ENCODE data around the gene CDH23. TPM values are rescaled to one million over a fixed set of nuclear protein-coding genes. Genes with fewer than 3 reads are reported as not detected.

CDH23 gene
- total RNA-seq, 4 donors from 2014 or later = 13.8 to 20.1 (median 17.3) TPM

DNA sequence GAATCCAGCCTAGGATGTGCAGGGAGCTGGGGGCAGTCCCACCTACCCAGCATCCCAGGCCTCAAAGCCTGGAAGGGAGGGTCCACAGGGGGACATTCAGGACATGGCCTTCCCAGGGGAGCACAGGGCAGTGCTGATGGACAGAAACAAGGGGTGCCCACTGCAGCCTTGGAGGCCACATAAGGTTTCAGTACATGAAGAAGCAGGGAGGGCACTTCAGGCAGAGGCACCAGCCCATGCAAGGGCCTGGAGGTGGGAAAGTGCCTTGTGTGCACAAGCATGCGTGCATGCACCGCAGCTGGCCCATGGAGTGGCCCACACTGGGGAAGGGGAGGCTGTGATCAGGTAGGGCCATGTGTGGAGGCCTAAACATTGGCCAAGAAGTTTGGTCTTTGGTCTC lies 313.8 kb downstream of the CDH23 start:
- DNase-seq (ENCODE audit: low spot score in 2 of 2) = no peak
- Histone ChIP-seq H3K27ac (peak overlapping the region in 3 of 4 donors; percentile 86 to 96 (median 94)), H3K4me1 (peaks cover 16 to 67% (median 35%) of the 10 kb centered on the region in 4 donors), H3K4me3 (no peak overlapping the region), H3K36me3 (no peaks in the 10 kb centered on the region), H3K27me3 (no peaks in the 10 kb centered on the region), H3K9me3 (no peaks in the 10 kb centered on the region)
- WGBS, 2 donors = 100% methylated on average over 1 to 2 of the region's 2 CpGs
- TF ChIP-seq EP300 (IDR thresholded peaks at IDR 0.05) (no peak), POLR2A (IDR thresholded peaks at IDR 0.05) (no peak)
- TF ChIP-seq, protein P1, sequence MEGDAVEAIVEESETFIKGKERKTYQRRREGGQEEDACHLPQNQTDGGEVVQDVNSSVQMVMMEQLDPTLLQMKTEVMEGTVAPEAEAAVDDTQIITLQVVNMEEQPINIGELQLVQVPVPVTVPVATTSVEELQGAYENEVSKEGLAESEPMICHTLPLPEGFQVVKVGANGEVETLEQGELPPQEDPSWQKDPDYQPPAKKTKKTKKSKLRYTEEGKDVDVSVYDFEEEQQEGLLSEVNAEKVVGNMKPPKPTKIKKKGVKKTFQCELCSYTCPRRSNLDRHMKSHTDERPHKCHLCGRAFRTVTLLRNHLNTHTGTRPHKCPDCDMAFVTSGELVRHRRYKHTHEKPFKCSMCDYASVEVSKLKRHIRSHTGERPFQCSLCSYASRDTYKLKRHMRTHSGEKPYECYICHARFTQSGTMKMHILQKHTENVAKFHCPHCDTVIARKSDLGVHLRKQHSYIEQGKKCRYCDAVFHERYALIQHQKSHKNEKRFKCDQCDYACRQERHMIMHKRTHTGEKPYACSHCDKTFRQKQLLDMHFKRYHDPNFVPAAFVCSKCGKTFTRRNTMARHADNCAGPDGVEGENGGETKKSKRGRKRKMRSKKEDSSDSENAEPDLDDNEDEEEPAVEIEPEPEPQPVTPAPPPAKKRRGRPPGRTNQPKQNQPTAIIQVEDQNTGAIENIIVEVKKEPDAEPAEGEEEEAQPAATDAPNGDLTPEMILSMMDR (IDR thresholded peaks at IDR 0.05) = no peak

DNA sequence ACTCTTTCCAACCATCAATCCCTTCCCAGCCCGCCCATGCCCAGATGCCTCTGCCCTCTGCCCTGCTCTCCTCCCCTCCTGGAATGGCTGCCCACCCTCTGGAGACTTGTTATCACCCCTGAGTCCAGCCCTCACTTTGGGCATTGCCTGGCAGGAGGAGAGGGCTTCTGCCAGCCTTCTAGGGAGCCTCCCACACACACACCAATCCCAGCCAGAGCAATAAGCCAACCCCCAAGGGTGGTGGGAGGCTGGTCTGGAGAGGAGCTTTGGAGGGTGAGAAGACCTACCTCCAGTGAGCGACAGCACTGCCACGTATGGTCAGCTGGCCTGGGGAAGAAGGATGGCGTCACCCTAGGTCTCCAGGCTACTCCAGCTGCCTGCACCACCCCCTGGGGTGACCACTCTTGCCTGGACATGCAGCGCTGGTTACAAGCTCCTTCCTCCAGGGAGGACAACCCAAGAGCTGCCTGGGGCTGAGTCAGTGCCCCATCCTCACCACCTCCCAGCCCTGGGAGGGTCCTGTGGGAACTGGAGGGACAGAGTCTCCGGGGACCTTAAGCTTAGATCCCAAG lies 314.4 kb downstream of the CDH23 start:
- Histone ChIP-seq H3K27me3 (no peaks in the 10 kb centered on the region), H3K9me3 (no peaks in the 10 kb centered on the region), H3K4me3 (no peak overlapping the region), H3K4me1 (peaks cover 16 to 72% (median 41%) of the 10 kb centered on the region in 4 donors), H3K27ac (peak overlapping the region; percentile 86 to 96 (median 92)), H3K36me3 (no peaks in the 10 kb centered on the region)
- DNase-seq (ENCODE audit: low spot score in 2 of 2) = no peak
- TF ChIP-seq EP300 (IDR thresholded peaks at IDR 0.05) (no peak), POLR2A (IDR thresholded peaks at IDR 0.05) (no peak)
- TF ChIP-seq, protein P1 (IDR thresholded peaks at IDR 0.05) = no peak
- 83 to 91% methylated on average over 2 to 5 of the region's 6 CpGs for WGBS, 2 donors

DNA sequence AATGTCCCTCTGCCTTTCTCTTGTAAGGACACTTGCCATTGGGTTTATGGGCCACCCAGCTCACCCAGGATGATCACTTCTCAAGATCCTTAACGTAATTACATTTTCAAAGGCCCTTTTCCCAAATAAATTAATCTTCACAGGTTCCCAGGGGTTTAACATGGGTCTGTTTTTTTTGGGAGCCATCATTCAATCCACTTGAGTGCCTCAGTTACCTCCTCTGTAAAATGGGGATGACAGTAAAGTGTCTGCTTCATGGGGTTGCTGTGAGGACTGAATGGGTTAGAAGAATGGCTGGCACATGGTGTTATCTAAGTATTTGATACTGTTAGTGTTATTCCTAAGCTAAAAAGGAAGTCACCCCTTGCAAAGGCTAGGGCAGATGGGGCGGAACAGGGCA lies 315.4 kb downstream of the CDH23 start:
- no peak for DNase-seq (ENCODE audit: low spot score in 2 of 2)
- peaks cover 16 to 83% (median 52%) of the 10 kb centered on the region in 4 donors for H3K4me1 ChIP-seq
- H3K36me3 ChIP-seq = no peaks in the 10 kb centered on the region
- H3K4me3 ChIP-seq = no peak overlapping the region
- H3K9me3 ChIP-seq = no peaks in the 10 kb centered on the region
- TF ChIP-seq EP300 (IDR thresholded peaks at IDR 0.05) (no peak), POLR2A (IDR thresholded peaks at IDR 0.05) (no peak)
- 81 to 96% methylated on average over 2 of the region's 2 CpGs for WGBS, 2 donors
- peak overlapping the region; percentile 86 to 96 (median 92) for H3K27ac ChIP-seq
- H3K27me3 ChIP-seq = no peaks in the 10 kb centered on the region

GRCh38 chr10:71712572-71713134 lies 315.9 kb downstream of the CDH23 start:
- no peaks in the 10 kb centered on the region for H3K36me3 ChIP-seq
- H3K27ac ChIP-seq = peak overlapping the region; percentile 86 to 96 (median 92)
- H3K4me1 ChIP-seq = peaks cover 16 to 85% (median 56%) of the 10 kb centered on the region in 4 donors
- no peak for TF ChIP-seq EP300 (IDR thresholded peaks at IDR 0.05)
- TF ChIP-seq, protein P1 (IDR thresholded peaks at IDR 0.05) = no peak
- TF ChIP-seq POLR2A (IDR thresholded peaks at IDR 0.05) = no peak
- H3K9me3 ChIP-seq = no peaks in the 10 kb centered on the region
- H3K27me3 ChIP-seq = no peaks in the 10 kb centered on the region
- DNase-seq (ENCODE audit: low spot score in 2 of 2) = no peak
- H3K4me3 ChIP-seq = no peak overlapping the region
- WGBS, 2 donors = 60 to 64% methylated on average over 10 to 17 of the region's 17 CpGs

GRCh38 chr10:71713135-71714030 lies 316.7 kb downstream of the CDH23 start:
- DNase-seq (ENCODE audit: low spot score in 2 of 2) = peak; percentile 78 to 86
- Histone ChIP-seq H3K9me3 (no peaks in the 10 kb centered on the region), H3K4me3 (peak overlapping the region in 1 of 4 donors; percentile 14), H3K27me3 (no peaks in the 10 kb centered on the region), H3K4me1 (peaks cover 16 to 85% (median 61%) of the 10 kb centered on the region in 4 donors), H3K36me3 (no peaks in the 10 kb centered on the region), H3K27ac (peak overlapping the region; percentile 86 to 96 (median 92))
- 2 to 3% methylated on average over 12 of the region's 12 CpGs for WGBS, 2 donors
- TF ChIP-seq, protein P1 (IDR thresholded peaks at IDR 0.05) = peak in 2 of 5 experiments; percentile 41 to 56
- TF ChIP-seq POLR2A (IDR thresholded peaks at IDR 0.05) (peak; percentile 54 to 57), EP300 (IDR thresholded peaks at IDR 0.05) (peak; percentile 87 to 88)
